Spleen (tissue), 11 donors: ENCODE results near the gene GAB2. TPM values are rescaled to one million over a fixed set of nuclear protein-coding genes. Genes with fewer than 3 reads are reported as not detected.

ENCODE experiments used
- DNase-seq: peaks from one replicate; pipeline ENCODE4 v3.0.0-alpha.2; 2020
- H3K27ac ChIP-seq, 8 donors: fragments of 200-600 bp; sonication (generic) in 7 of 8; 1 replicate in 4 of 8; 2 replicates in 4 of 8; pipeline versions ENCODE4 v1.5.0 to v1.8.0; 2016 to 2021; ENCODE audit warnings: inconsistent platforms in 4 of 8, mild to moderate bottlenecking in 4 of 8, moderate library complexity in 1 of 8
- H3K27me3 ChIP-seq, 7 donors: fragments of 200-600 bp; sonication (generic) in 6 of 7; replicated peaks in 1 of 7; 1 replicate in 4 of 7; 2 replicates in 3 of 7; pipeline versions ENCODE4 v1.5.0 to v1.8.0; 2016 to 2021; ENCODE audit warnings: inconsistent platforms in 3 of 7, mild to moderate bottlenecking in 1 of 7
- H3K36me3 ChIP-seq, 6 donors: fragments of 200-600 bp; sonication (generic) in 5 of 6; 1 replicate in 4 of 6; 2 replicates in 2 of 6; pipeline versions ENCODE4 v1.5.0 to v1.8.0; 2016 to 2021; ENCODE audit warnings: inconsistent platforms in 2 of 6
- H3K4me1 ChIP-seq, 6 donors: fragments of 200-600 bp; sonication (generic) in 5 of 6; 1 replicate in 3 of 6; 2 replicates in 3 of 6; pipeline versions ENCODE4 v1.5.0 to v1.8.0; 2016 to 2021; ENCODE audit warnings: inconsistent platforms in 3 of 6
- H3K4me3 ChIP-seq, 8 donors: fragments of 200-600 bp; sonication (generic) in 7 of 8; 1 replicate in 4 of 8; 2 replicates in 4 of 8; pipeline versions ENCODE4 v1.5.0 to v1.8.0; 2016 to 2021; ENCODE audit warnings: inconsistent platforms in 4 of 8, mild to moderate bottlenecking in 4 of 8, moderate library complexity in 2 of 8
- H3K9me3 ChIP-seq, 8 donors: fragments of 200-600 bp; sonication (generic) in 7 of 8; 1 replicate in 4 of 8; 2 replicates in 4 of 8; pipeline versions ENCODE4 v1.5.0 to v1.8.0; 2016 to 2021; ENCODE audit warnings: inconsistent platforms in 4 of 8
- POLR2A ChIP-seq, 3 donors: fragments of 450-650 bp; IDR thresholded peaks; one replicate each; pipeline ENCODE4 v1.5.1; 2017; ENCODE audit warnings: antibody characterized with exemption in 3 of 3, mild to moderate bottlenecking in 1 of 3
- POLR2AphosphoS5 ChIP-seq, 3 donors: sonication (generic); formaldehyde crosslinking; IDR thresholded peaks; one replicate each; pipeline ENCODE4 v1.5.1; 2017; ENCODE audit warnings: antibody characterized with exemption in 3 of 3
- WGBS, 5 donors: extraction: QIAGEN DNeasy Blood & Tissue Kit in 3 of 5; methylation state at CpG; one replicate each; pipeline versions ENCODE4 v1.1.5 to v1.1.7; 2013 to 2018; 5-methylcytosine and 5-hydroxymethylcytosine counted together
- intact Hi-C: fragments of 100-400 bp; cut with DNase I; formaldehyde crosslinking; loops from one replicate; pipeline ENCODE4 v1.15.0; 2023; ENCODE audit warnings: low total_unique reads
- polyA plus RNA-seq, 3 donors: library from polyadenylated mRNA; stranded (reverse); fragments of 200-250 nt; gene quantifications; one replicate each; pipeline ENCODE4 v1.2.1, GENCODE V29; 2013
- total RNA-seq, 7 donors: library from RNA; depleted of rRNA in 3 of 7; stranded (reverse); fragments of >200 nt in 3 of 7; fragmentation: NEBNext Ultra II Directional in 4 of 7; extraction: Animal tissue kit (Norgen Biotek cat#: 25700) in 4 of 7; gene quantifications; one replicate each; pipeline versions ENCODE4 v1.1.0 to v1.2.1, GENCODE V29; 2016 to 2021
- TF ChIP-seq, protein P1 (sequence below), 11 experiments: fragments of 200-600 bp in 7 of 11; fragments of 450-650 bp in 4 of 11; sonication (generic) in 4 of 11; IDR thresholded peaks in 8 of 11; conservative IDR thresholded peaks in 3 of 11; 1 replicate in 7 of 11; 2 replicates in 4 of 11; pipeline versions ENCODE4 v1.4.0 to v1.8.0; 2016 to 2021; ENCODE audit warnings: antibody characterized with exemption in 11 of 11, inconsistent platforms in 4 of 11, mild to moderate bottlenecking in 1 of 11
- donor health status: healthy with polysubstance abuse.
- donor health status: DM: no; HTN: no; CAD: no; lungs with moderate emphysema.
- donor health status: DM: no; HTN: no; CAD: no.
- donor health status: Bipolar disorder and iron deficiency.
- donor health status: healthy.
- donor health status: DM: no; HTN: no; CAD: no.
- donor health status: DM: yes; HTN: yes; CAD: no.

Gene GAB2
- total and polyA plus RNA-seq, 10 donors, result 2.3 to 57.7 (median 47.0) TPM

- peak overlapping the region; percentile 15 to 89 (median 81) for H3K27ac ChIP-seq
- intact Hi-C loops, result no loop called here
Measured at GRCh38 chr11:78425399-78426070, 7.9 kb upstream of the GAB2 start.

DNA sequence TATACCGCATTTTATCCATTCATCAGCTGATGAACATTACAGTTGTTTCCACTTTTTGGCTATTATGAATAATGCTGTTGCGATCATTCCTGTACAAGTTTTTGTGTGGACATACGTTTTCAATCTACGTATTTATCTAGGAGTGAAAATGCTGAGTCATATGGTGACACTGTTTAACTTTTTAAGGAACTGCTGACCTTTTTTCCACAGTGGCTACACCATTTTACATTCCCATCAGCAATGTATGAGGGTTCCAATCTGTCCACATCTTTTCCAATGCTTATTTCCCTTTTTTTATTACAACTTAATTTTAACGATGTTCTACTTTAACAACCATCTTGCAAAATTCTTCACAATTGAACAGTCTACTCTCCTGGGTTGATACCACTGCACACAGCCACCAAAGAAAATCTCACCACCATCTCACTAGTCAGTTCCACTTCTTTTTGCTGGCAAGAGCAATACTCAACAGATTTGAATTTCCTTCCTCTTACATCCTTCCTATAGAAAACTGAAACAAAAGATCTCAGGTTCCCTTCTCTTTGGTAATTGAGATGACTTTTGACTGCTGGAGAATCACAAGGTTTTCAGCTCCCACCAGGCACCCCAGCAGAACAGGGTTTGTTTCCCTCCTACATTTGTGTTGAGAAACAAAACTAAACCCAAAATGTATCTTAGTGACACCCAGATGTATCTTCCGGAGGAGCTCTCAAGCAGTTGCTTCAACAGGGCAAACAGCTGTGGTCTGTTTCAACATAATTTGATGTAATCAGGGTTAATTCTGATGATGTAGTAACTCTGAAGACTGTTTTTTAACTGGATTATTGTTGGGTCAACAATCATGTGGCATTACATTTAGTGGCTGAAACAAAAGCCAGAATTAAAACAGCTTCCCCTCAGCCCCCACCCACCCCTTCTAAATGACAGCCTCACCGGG lies 7.0 kb upstream of the GAB2 start:
- Histone ChIP-seq H3K9me3 (no peaks in the 10 kb centered on the region), H3K27ac (peak overlapping the region; percentile 15 to 89 (median 81)), H3K36me3 (no peaks in the 10 kb centered on the region), H3K27me3 (no peaks in the 10 kb centered on the region), H3K4me3 (peak overlapping the region in 1 of 8 donors; percentile 49), H3K4me1 (peaks cover 15 to 83% (median 52%) of the 10 kb centered on the region in 6 donors)
- intact Hi-C loops, result no loop called here
- TF ChIP-seq POLR2AphosphoS5 (IDR thresholded peaks at IDR 0.05) (peak in 1 of 3 donors; percentile 58), POLR2A (IDR thresholded peaks at IDR 0.05) (no peak)
- DNase-seq, result no peak
- WGBS, 5 donors, result 40 to 54% (median 43%) methylated on average over 7 of the region's 7 CpGs

More at GRCh38 chr11:78425399-78426070, 7.9 kb upstream of the GAB2 start:
- no peaks in the 10 kb centered on the region for H3K36me3 ChIP-seq
- WGBS, 5 donors, result 48 to 74% (median 59%) methylated on average over 4 of the region's 4 CpGs
- no peak for TF ChIP-seq POLR2A (IDR thresholded peaks at IDR 0.05)
- TF ChIP-seq, protein P1, sequence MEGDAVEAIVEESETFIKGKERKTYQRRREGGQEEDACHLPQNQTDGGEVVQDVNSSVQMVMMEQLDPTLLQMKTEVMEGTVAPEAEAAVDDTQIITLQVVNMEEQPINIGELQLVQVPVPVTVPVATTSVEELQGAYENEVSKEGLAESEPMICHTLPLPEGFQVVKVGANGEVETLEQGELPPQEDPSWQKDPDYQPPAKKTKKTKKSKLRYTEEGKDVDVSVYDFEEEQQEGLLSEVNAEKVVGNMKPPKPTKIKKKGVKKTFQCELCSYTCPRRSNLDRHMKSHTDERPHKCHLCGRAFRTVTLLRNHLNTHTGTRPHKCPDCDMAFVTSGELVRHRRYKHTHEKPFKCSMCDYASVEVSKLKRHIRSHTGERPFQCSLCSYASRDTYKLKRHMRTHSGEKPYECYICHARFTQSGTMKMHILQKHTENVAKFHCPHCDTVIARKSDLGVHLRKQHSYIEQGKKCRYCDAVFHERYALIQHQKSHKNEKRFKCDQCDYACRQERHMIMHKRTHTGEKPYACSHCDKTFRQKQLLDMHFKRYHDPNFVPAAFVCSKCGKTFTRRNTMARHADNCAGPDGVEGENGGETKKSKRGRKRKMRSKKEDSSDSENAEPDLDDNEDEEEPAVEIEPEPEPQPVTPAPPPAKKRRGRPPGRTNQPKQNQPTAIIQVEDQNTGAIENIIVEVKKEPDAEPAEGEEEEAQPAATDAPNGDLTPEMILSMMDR (IDR thresholded peaks at IDR 0.05 in 8 of 11, conservative IDR thresholded peaks at IDR 0.05 in 3 of 11), result no peak
- TF ChIP-seq POLR2AphosphoS5 (IDR thresholded peaks at IDR 0.05), result no peak
- peak overlapping the region in 1 of 8 donors; percentile 49 for H3K4me3 ChIP-seq
- no peaks in the 10 kb centered on the region for H3K9me3 ChIP-seq
- H3K4me1 ChIP-seq, result peaks cover 13 to 82% (median 50%) of the 10 kb centered on the region in 6 donors
- H3K27me3 ChIP-seq, result no peaks in the 10 kb centered on the region
- no peak for DNase-seq

DNA sequence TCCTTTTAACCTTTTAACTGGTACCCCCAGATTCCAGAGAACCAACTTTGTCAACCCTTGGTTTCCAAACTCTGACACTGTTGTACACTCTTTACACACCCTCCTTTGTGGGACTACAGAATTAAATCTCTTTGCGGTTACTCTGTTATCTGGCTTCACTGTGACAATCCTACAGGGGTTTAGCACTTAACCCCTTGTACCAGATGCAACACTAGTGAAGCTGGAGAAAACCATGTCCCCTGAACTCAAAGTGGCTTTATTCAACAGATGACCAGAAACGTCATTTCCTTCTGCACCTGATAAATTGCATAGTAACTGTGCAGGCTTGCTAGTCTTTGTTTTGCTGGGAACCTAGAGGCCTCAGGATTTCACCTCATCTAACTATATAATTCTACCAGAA lies 5.6 kb upstream of the GAB2 start:
- intact Hi-C loops, result no loop called here
- peaks cover 10 to 83% (median 52%) of the 10 kb centered on the region in 6 donors for H3K4me1 ChIP-seq

DNA sequence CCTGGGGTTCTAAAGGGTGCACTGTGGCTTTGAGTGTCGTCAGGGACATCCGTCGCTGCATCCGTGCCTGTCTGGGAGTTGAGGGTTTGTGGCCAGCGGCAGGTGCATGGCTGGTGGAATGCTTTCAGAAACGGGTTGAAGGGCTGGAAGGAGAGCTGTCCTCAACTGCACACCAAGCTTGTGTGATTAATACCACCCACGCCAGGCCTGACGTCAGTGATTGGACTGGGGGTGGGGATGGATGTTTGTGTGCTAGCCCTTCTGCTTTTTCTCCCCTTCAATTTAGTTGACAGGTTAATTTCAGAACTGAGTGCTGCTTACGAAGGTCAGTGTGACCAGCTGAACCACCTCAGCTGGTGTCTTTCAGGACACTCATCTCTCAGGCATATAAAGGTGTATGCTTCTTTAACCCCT lies 3.2 kb upstream of the GAB2 start:
- intact Hi-C loops, result no loop called here
- 9 to 14% (median 11%) methylated on average over 9 of the region's 9 CpGs for WGBS, 5 donors
- peak; percentile 90 for DNase-seq
- Histone ChIP-seq H3K36me3 (no peaks in the 10 kb centered on the region), H3K27ac (peak overlapping the region in 7 of 8 donors; percentile 30 to 100 (median 98)), H3K9me3 (no peaks in the 10 kb centered on the region), H3K27me3 (no peaks in the 10 kb centered on the region), H3K4me3 (peak overlapping the region in 2 of 8 donors; percentile 17 to 46), H3K4me1 (peaks cover 6 to 73% (median 50%) of the 10 kb centered on the region in 6 donors)
- TF ChIP-seq POLR2AphosphoS5 (IDR thresholded peaks at IDR 0.05), result peak; percentile 41 to 82 (median 73)
- TF ChIP-seq, protein P1 (IDR thresholded peaks at IDR 0.05 in 8 of 11, conservative IDR thresholded peaks at IDR 0.05 in 3 of 11), result no peak
- no peak for TF ChIP-seq POLR2A (IDR thresholded peaks at IDR 0.05)

More for the DNA sequence above, 5.6 kb upstream of the GAB2 start:
- DNase-seq, result no peak
- no peaks in the 10 kb centered on the region for H3K9me3 ChIP-seq
- TF ChIP-seq POLR2A (IDR thresholded peaks at IDR 0.05) (no peak), POLR2AphosphoS5 (IDR thresholded peaks at IDR 0.05) (no peak)
- TF ChIP-seq, protein P1 (IDR thresholded peaks at IDR 0.05 in 8 of 11, conservative IDR thresholded peaks at IDR 0.05 in 3 of 11), result no peak
- 76 to 96% (median 80%) methylated on average over 2 of the region's 2 CpGs for WGBS, 5 donors
- H3K27ac ChIP-seq, result peak overlapping the region in 7 of 8 donors; percentile 61 to 89 (median 82)
- H3K36me3 ChIP-seq, result no peaks in the 10 kb centered on the region
- peak overlapping the region in 1 of 8 donors; percentile 49 for H3K4me3 ChIP-seq
- no peaks in the 10 kb centered on the region for H3K27me3 ChIP-seq
